NAMALWA (cell line): ENCODE measurements around the gene ST6GALNAC3.
A peak's percentile ranks its signal among the peaks of the same experiment; 100 is the strongest.

Experiments used
- DNase-seq: peaks from one replicate; pipeline ENCODE4 v3.0.0-alpha.2; 2015; ENCODE audit warnings: low spot score

The ST6GALNAC3 gene

DNA sequence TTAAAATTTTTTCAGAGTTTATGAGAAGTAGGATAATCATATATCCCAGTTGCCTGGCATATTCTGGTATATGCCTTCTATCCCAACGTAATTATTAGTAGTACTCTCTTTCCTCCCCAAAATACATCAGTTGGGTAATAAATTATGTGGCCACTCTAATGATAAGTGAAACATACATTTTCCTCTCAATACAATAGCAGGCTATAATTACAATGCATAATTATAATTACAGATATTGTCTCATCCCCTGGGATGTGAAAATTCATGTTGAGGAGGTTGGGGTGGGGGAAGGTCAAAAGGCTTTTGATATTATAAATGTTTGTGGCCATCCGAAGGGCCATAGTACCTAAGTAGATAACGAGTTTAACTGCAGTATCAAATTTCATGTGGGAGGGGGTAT is 277.1 kb downstream of the ST6GALNAC3 start:
- DNase-seq, result no peak

DNA sequence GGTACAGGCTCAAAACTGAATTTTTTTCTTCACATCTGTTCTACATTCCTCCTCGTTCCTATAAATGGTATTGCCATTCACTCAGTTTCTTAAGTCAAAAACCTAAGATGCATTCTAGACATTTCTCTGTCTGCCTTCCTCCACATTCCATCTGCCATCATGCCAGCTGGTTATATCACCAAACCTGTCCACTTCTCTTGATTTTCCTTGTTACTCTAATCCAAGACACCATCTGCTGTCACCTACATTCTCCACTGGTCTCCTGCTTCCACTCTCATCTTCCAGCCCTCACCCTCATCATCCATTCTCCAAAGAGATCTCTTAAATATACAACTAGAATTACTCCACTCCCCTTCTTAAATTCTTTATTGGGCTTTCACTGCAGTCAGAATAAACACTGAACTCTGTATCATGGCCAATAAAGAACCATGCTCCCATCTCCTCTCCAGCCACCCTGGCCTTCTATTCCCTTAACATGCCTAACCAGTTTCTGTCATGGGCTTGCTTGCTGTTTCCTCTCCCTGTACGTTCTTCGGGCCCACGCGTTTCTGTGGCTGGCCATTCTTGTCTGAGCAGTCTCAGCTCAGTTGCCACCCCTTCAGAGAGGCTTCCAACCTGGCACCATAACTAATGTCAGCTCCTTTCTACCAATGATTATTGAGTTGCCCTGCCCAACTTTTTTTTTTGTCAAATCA is 278.3 kb downstream of the ST6GALNAC3 start:
- DNase-seq, result no peak

DNA sequence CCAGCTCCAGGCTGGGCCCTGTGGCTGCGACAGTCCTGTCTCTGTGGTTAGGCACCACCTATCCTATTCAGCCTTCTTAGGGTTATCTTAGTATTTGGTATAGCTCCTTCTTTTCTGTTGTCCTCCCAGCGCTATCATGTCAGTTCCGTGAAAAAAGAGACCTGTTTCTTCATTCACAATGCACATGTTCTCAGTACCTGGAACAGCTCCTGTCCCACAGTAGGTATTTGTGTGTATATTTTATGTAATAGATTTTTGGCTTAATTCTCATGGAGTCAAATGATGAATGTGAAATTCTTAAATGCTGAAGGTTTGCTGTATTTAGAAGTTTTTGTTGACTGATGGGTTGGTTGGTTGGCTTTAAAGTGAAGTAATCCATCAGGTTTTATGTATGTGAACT is 279.7 kb downstream of the ST6GALNAC3 start:
- DNase-seq, result no peak

- DNase-seq, result no peak
Observed at GRCh38 chr1:76366726-76367125, 292.2 kb downstream of the ST6GALNAC3 start.

GRCh38 chr1:76371941-76372340 is 297.4 kb downstream of the ST6GALNAC3 start:
- DNase-seq, result no peak

GRCh38 chr1:76374086-76374485 is 299.5 kb downstream of the ST6GALNAC3 start:
- DNase-seq, result no peak

GRCh38 chr1:76377247-76377646 is 302.7 kb downstream of the ST6GALNAC3 start:
- no peak for DNase-seq

DNA sequence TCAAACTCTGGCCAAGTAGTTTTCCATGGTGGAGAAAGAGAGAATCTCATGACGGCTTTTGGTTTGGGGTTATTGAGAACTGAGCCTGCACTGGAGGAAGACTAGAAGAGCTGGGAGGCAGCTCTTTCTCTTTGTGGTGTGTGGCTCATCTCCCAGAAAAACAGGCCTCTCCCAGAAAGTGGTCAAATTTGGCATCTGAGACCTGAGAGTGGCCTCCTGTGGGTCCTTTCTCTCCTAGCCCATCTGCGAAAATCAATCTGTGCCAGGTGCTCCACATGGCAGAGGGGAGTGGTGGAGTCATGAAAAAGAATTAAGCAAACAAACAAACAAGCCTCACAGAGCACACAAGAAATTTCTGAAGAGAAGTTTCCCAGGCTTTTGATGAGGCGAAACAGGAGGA is 305.0 kb downstream of the ST6GALNAC3 start:
- DNase-seq, result no peak

GRCh38 chr1:76381450-76382097 is 307.0 kb downstream of the ST6GALNAC3 start:
- DNase-seq, result no peak

GRCh38 chr1:76388261-76388660 is 313.7 kb downstream of the ST6GALNAC3 start:
- no peak for DNase-seq

DNA sequence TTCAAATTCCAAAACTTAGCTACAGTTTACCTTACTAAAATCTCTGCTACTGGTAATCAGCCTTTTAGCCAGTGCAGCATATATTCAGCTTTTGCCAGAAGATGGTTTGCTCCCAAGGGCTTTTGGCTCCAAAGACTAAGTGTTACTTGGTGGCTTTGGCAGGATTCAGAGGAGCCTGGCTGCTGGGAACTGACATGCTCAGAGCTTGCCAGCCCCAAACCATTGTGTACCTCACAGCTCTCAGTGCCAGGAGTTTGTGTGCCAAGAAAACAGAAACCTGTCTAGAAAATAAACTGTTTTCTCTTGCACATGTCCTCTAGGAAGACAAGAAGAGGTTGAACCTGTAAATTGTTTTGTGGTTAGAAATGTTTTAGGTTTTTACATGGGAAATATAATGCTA is 315.9 kb downstream of the ST6GALNAC3 start:
- no peak for DNase-seq

- DNase-seq, result no peak
Observed at GRCh38 chr1:76395059-76395458, 320.5 kb downstream of the ST6GALNAC3 start.

DNA sequence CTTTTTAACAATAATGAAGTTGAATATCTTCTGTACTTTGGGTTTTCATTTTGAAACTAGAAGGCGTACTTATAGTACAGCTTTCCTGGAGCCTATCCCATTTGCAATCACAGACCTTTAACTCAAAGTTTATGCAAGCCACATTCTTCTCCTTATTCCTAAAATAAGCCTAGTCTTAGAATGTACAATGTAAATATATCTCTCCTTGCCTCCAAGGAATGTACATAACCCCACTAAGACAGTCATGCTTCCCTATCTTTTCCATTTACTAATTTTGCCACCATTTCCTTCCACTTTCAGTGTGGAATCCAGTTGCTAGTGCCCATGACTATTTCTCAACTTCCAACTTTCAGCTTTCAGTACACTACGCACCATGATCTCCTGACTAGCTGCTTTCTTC is 327.6 kb downstream of the ST6GALNAC3 start:
- no peak for DNase-seq

- DNase-seq, result no peak
Observed at GRCh38 chr1:76408303-76408702, 333.8 kb downstream of the ST6GALNAC3 start.

- no peak for DNase-seq
Observed at GRCh38 chr1:76410499-76410898, 336.0 kb downstream of the ST6GALNAC3 start.

DNA sequence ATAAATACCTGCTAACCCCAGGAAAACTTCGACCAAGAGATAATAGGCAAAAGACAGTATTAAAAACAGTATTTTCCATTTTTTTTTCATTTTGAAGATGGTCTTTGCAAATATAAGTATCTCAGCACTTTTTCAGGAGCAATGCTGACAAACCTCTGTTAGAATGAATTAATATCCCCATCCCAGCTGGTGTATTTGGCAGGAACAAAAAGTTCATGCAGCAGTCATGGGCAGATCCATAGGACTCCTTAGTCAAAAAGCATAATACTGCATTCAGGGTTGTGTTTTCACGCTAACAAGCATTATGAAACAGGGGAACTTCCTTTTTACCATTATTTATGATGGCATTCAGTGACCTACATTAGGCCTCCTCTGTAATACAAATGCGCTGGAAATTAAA is 344.0 kb downstream of the ST6GALNAC3 start:
- DNase-seq, result no peak

DNA sequence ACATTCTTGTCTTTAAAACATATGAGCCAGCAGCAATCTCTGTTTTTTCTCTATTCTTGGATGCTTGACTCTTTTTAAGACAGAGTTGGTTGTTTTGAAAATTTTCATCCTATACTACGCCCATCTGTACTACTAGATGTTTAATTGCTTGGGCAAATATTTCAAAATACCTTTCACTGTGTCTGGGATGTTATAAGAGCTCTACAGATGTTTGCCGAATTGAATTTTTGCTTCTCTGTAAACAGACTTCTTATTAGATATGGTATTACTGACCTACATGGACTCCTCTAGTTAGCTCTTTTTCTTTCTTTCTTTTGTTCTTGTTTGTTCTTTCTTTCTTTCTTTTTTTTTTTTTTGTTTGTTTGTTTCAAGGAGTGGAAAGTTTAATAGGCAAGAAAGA is 345.1 kb downstream of the ST6GALNAC3 start:
- no peak for DNase-seq

DNA sequence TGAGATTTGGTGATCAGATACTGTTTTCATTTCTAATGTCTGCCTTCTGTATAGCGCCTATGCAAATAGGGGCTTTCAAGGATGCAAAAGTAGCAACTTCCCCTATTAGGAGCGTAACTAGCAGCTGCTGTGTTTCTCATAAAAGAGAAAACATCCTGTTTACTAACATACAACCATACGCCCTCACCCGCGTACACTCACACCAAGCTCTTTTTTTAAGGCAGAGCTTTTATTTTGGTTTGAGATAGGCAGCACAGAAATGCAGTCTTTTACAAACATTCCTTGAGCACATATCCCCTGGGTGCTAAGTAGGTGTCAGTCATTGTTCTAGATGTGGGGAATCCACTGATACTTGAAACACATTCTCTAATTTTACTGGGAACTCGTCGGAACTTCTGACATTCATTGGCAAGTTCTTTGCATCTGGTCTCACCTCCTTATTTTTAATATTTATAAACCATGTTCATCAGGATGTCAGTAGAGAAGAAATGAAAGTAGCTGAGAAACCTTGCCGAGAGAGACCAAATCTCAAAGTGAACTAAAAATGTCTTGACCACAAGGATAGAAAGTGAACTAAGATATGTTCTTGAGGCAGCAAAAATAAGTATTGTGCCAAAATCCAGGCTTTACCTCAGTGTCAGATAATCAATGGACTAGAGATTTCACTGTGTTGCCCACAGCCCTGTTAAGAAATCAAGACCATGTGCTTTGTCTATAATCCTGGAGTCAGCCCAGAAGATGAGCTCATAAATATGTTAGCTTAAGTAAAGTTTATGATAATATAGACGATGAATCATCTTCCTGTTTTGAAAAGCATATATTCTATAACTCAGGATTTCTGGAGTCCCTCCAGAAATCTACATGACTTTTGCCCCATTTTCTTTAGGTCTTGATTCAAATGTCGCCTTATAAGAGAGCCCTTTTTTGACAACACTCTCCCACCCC is 350.9 kb downstream of the ST6GALNAC3 start:
- DNase-seq, result peak; percentile 18

DNA sequence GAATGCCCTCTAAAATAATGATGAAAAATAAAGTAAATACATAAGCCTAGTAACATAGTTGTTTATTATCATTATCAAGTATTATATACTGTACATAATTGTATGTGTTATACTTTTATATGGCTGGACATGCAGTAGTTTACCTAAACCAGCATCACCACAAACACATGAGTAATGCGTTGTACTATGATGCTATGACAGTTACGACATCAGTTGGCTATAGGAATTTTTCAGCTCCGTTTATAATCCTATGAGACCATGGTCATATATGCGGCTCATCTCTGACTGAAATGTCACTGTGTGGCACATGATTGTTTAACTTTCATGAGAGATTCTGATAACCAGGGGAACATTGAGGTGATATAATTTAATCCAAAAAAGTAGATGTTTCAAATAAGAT is 352.1 kb downstream of the ST6GALNAC3 start:
- DNase-seq, result no peak

- DNase-seq, result no peak
Observed at GRCh38 chr1:76428028-76428427, 353.5 kb downstream of the ST6GALNAC3 start.

DNA sequence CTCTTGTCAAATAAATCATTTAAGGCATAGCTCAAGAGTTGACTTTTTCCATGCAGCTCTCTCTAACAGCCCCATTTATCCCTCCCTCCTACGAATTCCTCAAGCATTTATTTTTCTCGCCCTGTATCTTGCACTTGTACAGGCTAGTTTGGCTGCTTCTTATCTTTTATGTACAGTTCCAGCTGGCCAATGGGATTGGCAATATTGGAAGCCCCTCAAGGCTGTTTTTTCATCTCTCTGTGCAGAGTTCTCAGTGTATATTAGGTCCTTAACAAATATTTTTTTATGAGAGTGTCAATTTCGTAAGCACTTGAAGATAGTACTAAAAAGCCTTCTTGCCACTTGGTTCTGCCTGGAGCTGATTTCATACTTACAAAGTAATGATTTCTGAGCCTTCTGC is 356.0 kb downstream of the ST6GALNAC3 start:
- DNase-seq, result no peak

- no peak for DNase-seq
Observed at GRCh38 chr1:76433526-76433925, 359.0 kb downstream of the ST6GALNAC3 start.

- no peak for DNase-seq
Observed at GRCh38 chr1:76443217-76443616, 368.7 kb downstream of the ST6GALNAC3 start.
